GM19397 (cell line): ENCODE data around the gene YEATS4.
"Not testable (repeated sequence)": the region's sequence is repeated elsewhere in the genome, so short reads cannot be mapped to it uniquely, and the experiment has no call there.

Source experiments
- ATAC-seq: cut with Tn5 transposase; IDR thresholded peaks from one replicate; pipeline ENCODE4 v1.9.1; 2021; ENCODE audit warnings: mild to moderate bottlenecking, moderate library complexity; ENCODE audit not compliant: unreplicated experiment

The YEATS4 gene

DNA sequence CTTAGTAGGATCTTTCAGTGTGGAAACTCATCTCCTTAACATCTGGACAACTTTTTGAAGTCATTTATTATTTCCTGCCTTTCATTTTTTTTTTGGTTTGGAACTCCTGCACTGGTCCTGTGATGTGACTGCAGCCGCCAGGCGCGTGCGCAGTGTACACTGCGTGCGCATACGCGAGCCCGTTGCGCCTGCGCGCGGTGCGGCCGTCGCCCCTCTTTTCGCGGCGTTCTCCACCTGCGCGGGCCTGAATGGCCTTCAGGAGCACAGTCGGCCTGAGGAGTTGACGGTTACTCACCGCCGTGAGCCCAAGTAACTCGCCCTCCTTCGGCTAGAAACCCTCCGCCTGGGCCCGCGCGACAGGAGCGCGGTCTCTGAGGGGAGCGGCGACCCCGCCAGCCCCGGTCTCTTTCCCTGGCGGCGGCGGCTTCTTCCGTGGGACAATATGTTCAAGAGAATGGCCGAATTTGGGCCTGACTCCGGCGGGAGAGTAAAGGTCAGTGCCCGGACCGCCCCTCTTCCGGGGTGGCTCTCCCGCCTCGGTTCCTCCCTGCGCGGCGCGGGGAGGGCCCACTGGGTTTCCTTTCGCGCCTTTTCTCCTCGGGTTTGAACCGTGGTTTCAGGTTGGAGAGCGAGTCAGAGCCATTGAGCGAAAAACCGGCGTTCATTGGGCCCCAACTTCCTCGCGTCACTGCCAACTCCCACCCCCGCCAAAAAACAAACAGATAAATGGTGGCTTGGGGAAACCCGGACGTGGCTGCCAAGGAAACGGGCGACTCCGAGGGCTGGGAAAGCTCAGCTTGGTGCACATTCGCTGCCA is at the start of gene YEATS4:
Gene YEATS4, plus strand, starts transcription at position 213 of the 817 bp plus-strand sequence. Its CDS starts 230 bp downstream, at position 443.
- ATAC-seq, result peak; percentile 89

DNA sequence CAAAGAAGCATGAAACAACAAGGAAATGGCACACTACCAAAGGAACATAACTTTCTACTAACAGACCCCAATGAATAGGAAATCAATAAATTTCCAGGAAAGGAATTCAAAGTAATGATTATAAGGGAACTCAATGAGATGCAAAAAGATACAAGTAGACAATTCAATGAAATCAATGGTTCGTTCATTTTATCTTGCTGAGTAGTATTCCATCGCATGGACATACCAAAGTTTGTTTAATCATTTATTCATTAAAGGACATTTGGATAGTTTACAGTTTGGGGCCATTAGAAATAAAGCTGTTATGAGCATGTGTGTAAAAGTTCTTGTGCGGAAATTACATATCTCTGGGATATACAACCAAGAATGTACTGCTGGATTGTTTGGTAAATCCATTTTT is 46.3 kb upstream of the YEATS4 start:
- ATAC-seq, result no peak

DNA sequence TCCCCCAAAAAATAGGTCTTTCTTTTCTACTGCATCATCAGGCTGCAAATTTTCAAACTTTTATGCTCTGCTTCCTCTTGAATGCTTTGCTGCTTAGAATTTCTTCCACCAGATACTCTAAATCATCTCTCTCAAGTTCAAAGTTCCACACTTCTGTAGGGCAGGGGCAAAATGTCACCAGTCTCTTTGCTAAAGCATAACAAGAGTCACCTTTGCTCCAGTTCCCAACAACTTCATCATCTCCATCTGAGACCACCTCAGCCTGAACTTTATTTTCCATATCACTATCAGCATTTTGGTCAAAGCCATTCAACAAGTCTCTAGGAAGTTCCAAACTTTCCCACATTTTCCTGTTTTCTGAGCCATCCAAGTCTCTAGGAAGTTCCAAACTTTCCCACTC is 42.8 kb upstream of the YEATS4 start:
- ATAC-seq, result not testable (repeated sequence)

GRCh38 chr12:69317233-69317632 is 42.3 kb upstream of the YEATS4 start:
- not testable (repeated sequence) for ATAC-seq

DNA sequence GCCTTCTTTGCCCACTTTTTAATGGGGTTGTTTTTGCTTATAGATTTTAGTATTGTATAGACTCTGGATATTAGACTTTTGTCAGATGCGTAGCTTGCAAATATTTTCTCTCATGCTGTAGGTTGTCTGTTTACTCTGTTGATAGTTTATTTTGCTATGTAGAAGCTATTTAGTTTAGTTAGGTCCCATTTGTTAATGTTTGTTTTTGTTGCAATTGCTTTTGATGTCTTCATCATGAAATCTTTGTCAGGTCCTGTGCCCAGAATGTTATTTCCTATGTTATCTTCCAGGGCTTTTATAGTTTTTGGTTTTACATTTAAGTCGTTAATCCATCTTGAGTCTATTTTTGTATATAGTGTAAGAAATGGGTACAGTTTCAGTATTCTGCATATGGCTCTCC is 41.3 kb upstream of the YEATS4 start:
- ATAC-seq, result no peak

DNA sequence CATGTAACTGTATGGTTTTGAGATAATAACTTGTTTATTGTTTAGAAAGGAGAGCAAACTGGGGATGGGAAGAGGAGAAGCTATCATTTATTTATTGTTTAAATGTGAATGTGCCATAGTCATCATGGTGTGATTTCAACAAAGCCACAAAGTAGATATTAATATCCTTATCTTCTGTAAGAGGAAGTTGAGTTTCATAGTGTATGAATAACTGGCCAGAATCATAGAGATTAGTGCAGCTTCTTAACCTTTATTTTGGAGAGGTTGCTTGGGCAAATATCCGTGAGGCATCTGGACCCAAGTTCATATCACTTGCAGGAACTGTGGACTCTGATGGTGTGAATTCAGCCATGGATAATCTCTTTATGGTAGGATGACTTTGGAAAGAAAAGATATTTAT is 38.2 kb upstream of the YEATS4 start:
- ATAC-seq, result no peak

GRCh38 chr12:69324797-69325466 is 34.6 kb upstream of the YEATS4 start:
- peak; percentile 77 for ATAC-seq

DNA sequence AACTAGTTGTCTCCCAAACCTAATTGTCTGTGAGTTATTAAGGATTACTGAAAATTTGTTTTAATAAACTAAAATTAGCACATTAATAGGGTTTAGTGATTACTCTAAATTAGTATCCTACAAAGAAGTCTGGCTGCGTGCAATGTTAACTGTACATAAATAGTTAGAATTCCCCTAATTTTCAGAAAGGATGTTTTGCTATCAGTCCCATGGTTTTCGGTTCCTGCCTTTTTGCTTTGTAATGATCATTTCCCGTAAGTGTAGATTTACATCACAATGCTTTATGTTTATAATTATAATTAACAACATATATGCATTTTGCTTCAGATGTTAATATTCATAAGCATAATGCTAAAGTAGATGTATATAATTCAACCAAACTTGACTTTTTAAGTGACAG is 31.1 kb upstream of the YEATS4 start:
- ATAC-seq, result no peak

DNA sequence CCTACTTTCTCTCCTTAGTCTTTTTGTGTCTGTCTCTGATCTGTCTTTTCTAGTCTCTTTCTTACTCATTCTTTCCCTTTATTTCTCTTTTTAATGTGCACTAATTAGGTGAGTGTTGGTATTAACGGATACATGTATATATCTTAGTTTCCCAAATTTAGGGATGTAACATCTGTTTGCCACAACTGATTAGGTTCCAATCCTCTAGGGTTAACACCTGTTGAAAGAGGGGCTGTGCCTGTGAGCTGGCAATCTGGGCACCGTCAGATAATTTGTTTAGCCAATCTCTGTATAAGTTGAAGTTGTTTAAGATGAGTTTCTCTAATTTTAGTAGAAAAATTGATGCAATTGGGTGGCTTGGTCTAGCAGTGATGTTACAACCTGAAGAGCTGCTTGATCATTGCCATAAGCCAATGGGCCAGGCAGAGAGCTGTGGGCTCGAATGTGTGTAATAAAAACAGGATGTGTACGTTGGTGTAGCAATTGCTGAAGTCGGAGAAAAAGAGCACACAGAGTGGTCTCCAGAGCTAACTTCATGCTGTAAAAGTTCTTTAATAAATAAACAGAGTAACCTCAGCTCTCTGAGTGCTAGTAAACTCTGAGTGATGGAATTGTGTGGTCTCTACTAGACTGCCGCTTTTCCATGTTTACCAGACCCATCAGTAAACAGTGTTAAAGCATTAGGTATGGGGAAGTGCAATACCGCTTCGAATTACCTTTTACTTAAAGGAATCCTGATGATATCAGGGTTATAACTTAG is 29.7 kb upstream of the YEATS4 start:
- ATAC-seq, result no peak

GRCh38 chr12:69330475-69331473 is 28.8 kb upstream of the YEATS4 start:
- ATAC-seq, result peak; percentile 86

DNA sequence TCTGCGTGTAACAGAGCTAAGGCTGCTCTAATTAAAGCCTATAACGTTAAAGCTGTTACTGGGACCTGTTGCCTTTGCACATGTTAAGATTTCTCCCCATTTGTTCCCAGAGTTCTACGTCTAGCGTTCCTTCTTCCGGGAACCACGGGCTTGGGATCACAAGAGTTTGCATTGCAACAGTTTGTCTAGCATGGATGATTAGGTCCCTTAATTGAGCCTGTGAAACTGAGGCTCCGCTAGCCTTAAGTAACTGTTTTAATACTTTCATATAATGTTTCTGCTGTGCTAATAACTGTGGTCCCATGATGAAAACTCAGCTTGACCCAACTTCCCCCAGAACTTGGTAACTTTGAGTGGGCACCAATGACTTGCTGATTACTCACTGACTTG is 28.0 kb upstream of the YEATS4 start:
- no peak for ATAC-seq

DNA sequence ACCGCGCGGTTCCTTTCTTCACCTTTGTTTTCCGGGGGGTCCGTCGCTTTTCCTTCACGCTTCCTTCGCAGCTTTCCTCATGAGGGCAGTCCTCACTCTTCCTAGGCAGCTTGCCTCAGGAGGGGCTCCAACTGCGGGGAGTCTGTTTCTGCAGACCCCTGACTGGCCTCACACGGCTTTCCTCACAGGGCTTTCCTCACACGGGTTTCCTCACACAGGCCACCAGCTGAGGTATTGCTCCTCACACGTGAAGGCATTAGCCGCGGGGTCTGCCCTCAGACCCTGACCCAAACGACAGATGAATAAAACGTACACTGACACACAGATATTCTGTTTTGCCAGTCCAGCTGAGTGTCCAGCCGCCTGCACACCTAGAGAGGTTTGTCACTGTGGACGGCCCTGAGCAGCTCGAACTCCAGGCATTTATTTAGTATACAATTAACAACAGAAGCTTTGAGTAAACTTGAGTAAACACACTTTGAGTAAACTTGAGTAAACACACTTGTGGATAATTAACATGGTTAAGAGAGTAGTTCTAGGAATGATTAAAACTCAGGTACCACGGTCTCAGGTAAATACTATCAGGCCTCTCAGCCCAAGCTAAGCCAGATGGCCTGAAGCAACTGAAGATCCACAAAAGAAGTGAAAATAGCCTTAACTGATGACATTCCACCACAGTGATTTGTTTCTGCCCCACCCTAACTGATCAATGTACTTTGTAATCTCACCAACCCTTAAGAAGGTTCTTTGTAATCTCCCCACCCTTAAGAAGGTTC is 27.4 kb upstream of the YEATS4 start:
- no peak for ATAC-seq

DNA sequence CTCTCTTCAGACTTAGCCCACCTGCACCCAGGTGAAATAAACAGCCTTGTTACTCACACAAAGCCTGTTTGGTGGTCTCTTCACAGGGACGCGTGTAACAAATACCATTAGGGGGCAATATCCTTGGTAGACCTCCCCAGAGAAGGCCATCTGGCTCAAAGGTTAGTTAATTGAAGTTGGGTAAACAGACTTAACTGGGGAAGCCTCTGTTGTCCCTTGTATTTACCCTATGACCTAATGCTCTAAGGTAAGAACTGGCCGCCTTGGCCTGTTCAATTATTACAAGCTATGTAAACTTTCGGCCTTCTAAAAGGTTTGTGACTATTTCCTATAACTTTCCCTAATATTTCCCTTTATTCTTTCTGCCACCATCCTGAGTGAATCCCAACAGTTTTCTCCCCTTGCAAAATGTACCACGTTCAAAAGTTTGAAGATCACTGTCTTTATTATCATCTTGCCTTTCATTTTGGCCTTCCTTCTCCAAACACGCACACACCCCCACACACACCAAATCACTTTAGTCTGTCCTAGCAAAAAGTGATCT is 26.7 kb upstream of the YEATS4 start:
- no peak for ATAC-seq

- no peak for ATAC-seq
Observed at GRCh38 chr12:69334158-69334557, 25.4 kb upstream of the YEATS4 start.

- ATAC-seq, result no peak
Observed at GRCh38 chr12:69337311-69338090, 22.0 kb upstream of the YEATS4 start.

GRCh38 chr12:69338120-69338859 is 21.3 kb upstream of the YEATS4 start:
- ATAC-seq, result no peak

- no peak for ATAC-seq
Observed at GRCh38 chr12:69338936-69339335, 20.6 kb upstream of the YEATS4 start.

- ATAC-seq, result no peak
Observed at GRCh38 chr12:69339999-69340398, 19.5 kb upstream of the YEATS4 start.
